HepG2 (cell line): ENCODE results near the gene ABHD15. TPM values are rescaled to one million over a fixed set of nuclear protein-coding genes. Genes with fewer than 3 reads are reported as not detected.
A peak's percentile ranks its signal among the peaks of the same experiment; 100 is the strongest.

ENCODE experiments used
- BCL6 ChIP-seq: IDR thresholded peaks from 2 replicates; pipeline ENCODE4 v1.6.1; 2016; ENCODE audit warnings: missing genetic modification reagents, missing compliant biosample characterization
- E2F5 ChIP-seq: sonication (generic); formaldehyde crosslinking; conservative IDR thresholded peaks from 2 replicates; pipeline ENCODE4 v1.4.0; 2020; ENCODE audit warnings: missing genetic modification reagents
- FOXO1 ChIP-seq: sonication (generic); formaldehyde crosslinking; IDR thresholded peaks from 2 replicates; pipeline ENCODE4 v1.4.0; 2020; ENCODE audit warnings: missing genetic modification reagents
- GABPB1 ChIP-seq: IDR thresholded peaks from 2 replicates; pipeline ENCODE4 v1.6.1; 2016; ENCODE audit warnings: mild to moderate bottlenecking, missing genetic modification reagents, moderate library complexity, missing compliant biosample characterization
- GPN1 ChIP-seq: sonication (generic); formaldehyde crosslinking; IDR thresholded peaks from 2 replicates; pipeline ENCODE4 v1.5.1; 2020; ENCODE audit warnings: missing genetic modification reagents, borderline replicate concordance
- KLF11 ChIP-seq: IDR thresholded peaks from 2 replicates; pipeline ENCODE4 v1.6.1; 2016; ENCODE audit warnings: missing compliant biosample characterization
- MAZ ChIP-seq, 2 experiments: sonication (generic) in 1 of 2; formaldehyde crosslinking in 1 of 2; IDR thresholded peaks; 2 replicates each; pipeline versions ENCODE4 v1.5.0 to v1.6.1; 2012 to 2020; ENCODE audit warnings: low read depth in 2 of 2, mild to moderate bottlenecking in 2 of 2, borderline replicate concordance in 1 of 2, improper control_type of control experiment in 1 of 2, low read length in 1 of 2, missing genetic modification reagents in 1 of 2, moderate library complexity in 1 of 2
- NCOA2 ChIP-seq: sonication (generic); formaldehyde crosslinking; IDR thresholded peaks from 2 replicates; pipeline ENCODE4 v1.8.0; 2022; ENCODE audit warnings: inconsistent platforms
- RXRA ChIP-seq: sonication (generic); formaldehyde crosslinking; IDR thresholded peaks from 2 replicates; pipeline ENCODE4 v1.5.1; 2020; ENCODE audit warnings: missing genetic modification reagents
- SMYD3 ChIP-seq: sonication (generic); formaldehyde crosslinking; IDR thresholded peaks from 2 replicates; pipeline ENCODE4 v1.8.1; 2023; ENCODE audit warnings: mild to moderate bottlenecking, missing genetic modification reagents
- YEATS2 ChIP-seq: sonication (generic); formaldehyde crosslinking; IDR thresholded peaks from 2 replicates; pipeline ENCODE4 v1.4.0; 2020; ENCODE audit warnings: missing genetic modification reagents, borderline replicate concordance
- ZNF12 ChIP-seq: sonication (generic); formaldehyde crosslinking; IDR thresholded peaks from 2 replicates; pipeline ENCODE4 v1.5.0; 2020; ENCODE audit warnings: missing genetic modification reagents
- ZNF263 ChIP-seq: sonication (generic); formaldehyde crosslinking; IDR thresholded peaks from 2 replicates; pipeline ENCODE4 v1.4.0; 2020; ENCODE audit warnings: missing genetic modification reagents
- ZNF3 ChIP-seq: IDR thresholded peaks from 2 replicates; pipeline ENCODE4 v1.7.0; 2017; ENCODE audit warnings: inconsistent platforms
- ZNF598 ChIP-seq: sonication (generic); formaldehyde crosslinking; IDR thresholded peaks from 2 replicates; pipeline ENCODE4 v1.5.1; 2020; ENCODE audit warnings: mild to moderate bottlenecking, missing genetic modification reagents, borderline replicate concordance
- polyA plus RNA-seq, 8 experiments: library from polyadenylated mRNA; depleted of rRNA in 3 of 8; stranded (reverse) in 7 of 8; unstranded in 1 of 8; fragments of >200 nt; fragmentation: Illumina TruSeq in 4 of 8; extraction: Trizol in 4 of 8; gene quantifications; 2 replicates each; pipeline versions ENCODE4 v1.2.1 to v1.2.3, GENCODE V29; 2011 to 2016; ENCODE audit warnings: low read depth in 4 of 8, missing spikeins in 1 of 8, mixed read lengths in 1 of 8; ENCODE audit not compliant: insufficient read depth in 1 of 8
- total RNA-seq, 5 experiments: library from RNA; depleted of rRNA; stranded (reverse); fragments of >200 nt; fragmentation: Illumina TruSeq; extraction: Trizol; gene quantifications; 2 replicates each; pipeline ENCODE4 v1.2.3, GENCODE V29; 2016; ENCODE audit warnings: low read depth in 1 of 5
- TF ChIP-seq, protein P1 (sequence below), 2 experiments: fragments of 450-650 bp in 1 of 2; sonication (generic) in 1 of 2; formaldehyde crosslinking; IDR thresholded peaks; 2 replicates each; pipeline versions ENCODE4 v1.5.0 to v1.8.0; 2020 to 2022; ENCODE audit warnings: mild to moderate bottlenecking in 1 of 2, missing genetic modification reagents in 1 of 2
- TF ChIP-seq, protein P2 (sequence below): sonication (generic); formaldehyde crosslinking; IDR thresholded peaks from 2 replicates; pipeline ENCODE4 v1.4.0; 2020; ENCODE audit warnings: mild to moderate bottlenecking, missing genetic modification reagents
- TF ChIP-seq, protein P3 (sequence below): sonication (generic); formaldehyde crosslinking; IDR thresholded peaks from 2 replicates; pipeline ENCODE4 v1.5.1; 2020; ENCODE audit warnings: mild to moderate bottlenecking, missing genetic modification reagents, moderate library complexity
- TF ChIP-seq, protein P4 (sequence below): sonication (generic); formaldehyde crosslinking; IDR thresholded peaks from 2 replicates; pipeline ENCODE4 v1.4.0; 2020; ENCODE audit warnings: missing genetic modification reagents

Gene ABHD15
- total and polyA plus RNA-seq, 2 of the 13 experiments (the other 11 are each of a cell fraction or from before 2014, with no cell fraction given) = 2.4 to 7.7 TPM

DNA sequence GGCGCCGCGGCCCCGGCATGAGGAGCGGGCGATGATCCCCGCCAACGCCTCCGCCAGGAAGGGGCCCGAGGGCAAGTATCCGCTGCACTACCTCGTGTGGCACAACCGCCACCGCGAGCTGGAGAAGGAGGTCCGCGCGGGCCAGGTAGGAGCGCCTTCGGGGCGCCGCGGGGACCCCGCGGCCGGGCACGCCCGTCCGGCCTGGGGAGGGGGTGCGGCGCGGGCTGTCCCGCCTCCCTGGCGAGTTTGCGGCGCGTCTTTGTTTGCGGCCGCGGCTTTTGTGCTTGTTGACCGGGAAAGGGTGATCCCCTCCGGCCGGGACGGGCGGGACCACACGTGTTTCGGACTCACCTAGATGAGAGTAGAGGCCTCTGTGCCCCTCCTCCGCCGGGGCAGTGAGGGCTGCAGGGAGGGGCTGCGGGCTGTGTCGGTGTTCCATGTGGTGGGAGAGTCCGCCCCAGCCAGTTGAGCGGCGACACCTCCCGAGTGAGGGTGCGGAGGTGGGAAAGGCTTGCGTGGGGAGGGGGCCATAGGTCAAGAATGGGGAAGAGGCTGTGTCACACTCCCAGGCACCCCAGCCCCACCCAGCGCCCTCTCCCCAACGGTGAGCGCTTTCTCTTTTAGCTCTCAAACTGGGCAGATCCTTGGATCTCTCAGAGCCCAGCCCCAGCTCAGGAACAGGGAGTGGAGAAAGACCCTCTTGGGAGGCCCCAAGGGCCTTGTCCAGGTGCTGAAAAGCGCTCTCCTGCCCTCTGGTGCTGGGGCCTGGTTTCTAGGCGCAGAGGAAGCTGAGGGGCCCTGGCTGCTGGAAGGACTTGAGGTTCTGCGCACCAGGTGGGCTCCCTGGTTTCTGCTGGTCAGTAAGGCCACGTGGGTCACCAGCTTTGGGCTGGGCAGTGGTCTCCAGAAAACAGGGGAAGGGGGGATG lies 27.0 kb upstream of the ABHD15 start (continued):
- TF ChIP-seq, protein P1, sequence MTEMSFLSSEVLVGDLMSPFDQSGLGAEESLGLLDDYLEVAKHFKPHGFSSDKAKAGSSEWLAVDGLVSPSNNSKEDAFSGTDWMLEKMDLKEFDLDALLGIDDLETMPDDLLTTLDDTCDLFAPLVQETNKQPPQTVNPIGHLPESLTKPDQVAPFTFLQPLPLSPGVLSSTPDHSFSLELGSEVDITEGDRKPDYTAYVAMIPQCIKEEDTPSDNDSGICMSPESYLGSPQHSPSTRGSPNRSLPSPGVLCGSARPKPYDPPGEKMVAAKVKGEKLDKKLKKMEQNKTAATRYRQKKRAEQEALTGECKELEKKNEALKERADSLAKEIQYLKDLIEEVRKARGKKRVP (CRISPR knock-in tag; IDR thresholded peaks at IDR 0.05) = 0 out of 4 replicates have a peak, but pooled peaks of 1 of the 2 experiments have one; percentile 12
- TF ChIP-seq KLF11 (CRISPR knock-in tag) = no peak
- TF ChIP-seq YEATS2 (CRISPR knock-in tag) = peak; percentile 68
- 0 out of 2 replicates have a peak, but pooled peaks have one; percentile 24 for TF ChIP-seq MAZ (IDR thresholded peaks at IDR 0.05; ENCODE audit: borderline replicate concordance, low read depth, low read length)
- no peak for TF ChIP-seq MAZ (CRISPR knock-in tag; IDR thresholded peaks at IDR 0.05; ENCODE audit: low read depth)
- TF ChIP-seq, protein P2, sequence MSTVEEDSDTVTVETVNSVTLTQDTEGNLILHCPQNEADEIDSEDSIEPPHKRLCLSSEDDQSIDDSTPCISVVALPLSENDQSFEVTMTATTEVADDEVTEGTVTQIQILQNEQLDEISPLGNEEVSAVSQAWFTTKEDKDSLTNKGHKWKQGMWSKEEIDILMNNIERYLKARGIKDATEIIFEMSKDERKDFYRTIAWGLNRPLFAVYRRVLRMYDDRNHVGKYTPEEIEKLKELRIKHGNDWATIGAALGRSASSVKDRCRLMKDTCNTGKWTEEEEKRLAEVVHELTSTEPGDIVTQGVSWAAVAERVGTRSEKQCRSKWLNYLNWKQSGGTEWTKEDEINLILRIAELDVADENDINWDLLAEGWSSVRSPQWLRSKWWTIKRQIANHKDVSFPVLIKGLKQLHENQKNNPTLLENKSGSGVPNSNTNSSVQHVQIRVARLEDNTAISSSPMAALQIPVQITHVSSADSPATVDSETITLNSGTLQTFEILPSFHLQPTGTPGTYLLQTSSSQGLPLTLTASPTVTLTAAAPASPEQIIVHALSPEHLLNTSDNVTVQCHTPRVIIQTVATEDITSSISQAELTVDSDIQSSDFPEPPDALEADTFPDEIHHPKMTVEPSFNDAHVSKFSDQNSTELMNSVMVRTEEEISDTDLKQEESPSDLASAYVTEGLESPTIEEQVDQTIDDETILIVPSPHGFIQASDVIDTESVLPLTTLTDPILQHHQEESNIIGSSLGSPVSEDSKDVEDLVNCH (CRISPR knock-in tag) = no peak
- peak; percentile 84; the same call in 1 of the 2 replicates for TF ChIP-seq ZNF3 (CRISPR knock-in tag)
- TF ChIP-seq GABPB1 = peak; percentile 56
- peak; percentile 74 for TF ChIP-seq E2F5
- TF ChIP-seq NCOA2 = 0 out of 2 replicates have a peak, but pooled peaks have one; percentile 19
- TF ChIP-seq FOXO1 (CRISPR knock-in tag) = no peak
- no peak for TF ChIP-seq GPN1 (CRISPR knock-in tag)
- peak; percentile 37; the same call in 1 of the 2 replicates for TF ChIP-seq ZNF263
- TF ChIP-seq, protein P3, sequence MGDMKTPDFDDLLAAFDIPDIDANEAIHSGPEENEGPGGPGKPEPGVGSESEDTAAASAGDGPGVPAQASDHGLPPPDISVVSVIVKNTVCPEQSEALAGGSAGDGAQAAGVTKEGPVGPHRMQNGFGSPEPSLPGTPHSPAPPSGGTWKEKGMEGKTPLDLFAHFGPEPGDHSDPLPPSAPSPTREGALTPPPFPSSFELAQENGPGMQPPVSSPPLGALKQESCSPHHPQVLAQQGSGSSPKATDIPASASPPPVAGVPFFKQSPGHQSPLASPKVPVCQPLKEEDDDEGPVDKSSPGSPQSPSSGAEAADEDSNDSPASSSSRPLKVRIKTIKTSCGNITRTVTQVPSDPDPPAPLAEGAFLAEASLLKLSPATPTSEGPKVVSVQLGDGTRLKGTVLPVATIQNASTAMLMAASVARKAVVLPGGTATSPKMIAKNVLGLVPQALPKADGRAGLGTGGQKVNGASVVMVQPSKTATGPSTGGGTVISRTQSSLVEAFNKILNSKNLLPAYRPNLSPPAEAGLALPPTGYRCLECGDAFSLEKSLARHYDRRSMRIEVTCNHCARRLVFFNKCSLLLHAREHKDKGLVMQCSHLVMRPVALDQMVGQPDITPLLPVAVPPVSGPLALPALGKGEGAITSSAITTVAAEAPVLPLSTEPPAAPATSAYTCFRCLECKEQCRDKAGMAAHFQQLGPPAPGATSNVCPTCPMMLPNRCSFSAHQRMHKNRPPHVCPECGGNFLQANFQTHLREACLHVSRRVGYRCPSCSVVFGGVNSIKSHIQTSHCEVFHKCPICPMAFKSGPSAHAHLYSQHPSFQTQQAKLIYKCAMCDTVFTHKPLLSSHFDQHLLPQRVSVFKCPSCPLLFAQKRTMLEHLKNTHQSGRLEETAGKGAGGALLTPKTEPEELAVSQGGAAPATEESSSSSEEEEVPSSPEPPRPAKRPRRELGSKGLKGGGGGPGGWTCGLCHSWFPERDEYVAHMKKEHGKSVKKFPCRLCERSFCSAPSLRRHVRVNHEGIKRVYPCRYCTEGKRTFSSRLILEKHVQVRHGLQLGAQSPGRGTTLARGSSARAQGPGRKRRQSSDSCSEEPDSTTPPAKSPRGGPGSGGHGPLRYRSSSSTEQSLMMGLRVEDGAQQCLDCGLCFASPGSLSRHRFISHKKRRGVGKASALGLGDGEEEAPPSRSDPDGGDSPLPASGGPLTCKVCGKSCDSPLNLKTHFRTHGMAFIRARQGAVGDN (CRISPR knock-in tag) = peak; percentile 62
- peak; percentile 74; the same call in 1 of the 2 replicates for TF ChIP-seq ZNF12 (CRISPR knock-in tag)
- 0 out of 2 replicates have a peak, but pooled peaks have one; percentile 44 for TF ChIP-seq RXRA (CRISPR knock-in tag)
- TF ChIP-seq ZNF598 = no peak; the same call in 1 of the 2 replicates
- 0 out of 2 replicates have a peak, but pooled peaks have one; percentile 11 for TF ChIP-seq BCL6 (CRISPR knock-in tag)
- TF ChIP-seq, protein P4, sequence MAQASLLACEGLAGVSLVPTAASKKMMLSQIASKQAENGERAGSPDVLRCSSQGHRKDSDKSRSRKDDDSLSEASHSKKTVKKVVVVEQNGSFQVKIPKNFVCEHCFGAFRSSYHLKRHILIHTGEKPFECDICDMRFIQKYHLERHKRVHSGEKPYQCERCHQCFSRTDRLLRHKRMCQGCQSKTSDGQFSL (CRISPR knock-in tag) = no peak
- TF ChIP-seq SMYD3 (CRISPR knock-in tag) = no peak
